T-helper 2 cell treated with Interferon-gamma antibody and Interleukin-4, amounts not matched to agents 5 μg/mL and 100 μg/mL, for 36 hours (primary cell): ENCODE data around the gene GAS6.
A peak's percentile ranks its signal among the peaks of the same experiment; 100 is the strongest.
"Not testable (repeated sequence)": the region's sequence is repeated elsewhere in the genome, so short reads cannot be mapped to it uniquely, and the experiment has no call there.

Experiments used
- DNase-seq: peaks from one replicate; pipeline ENCODE4 v3.0.0; 2021; ENCODE audit warnings: low spot score
- H3K27ac Mint-ChIP-seq: one replicate; pipeline ENCODE4 v1.8.0; 2021; ENCODE audit warnings: mild to moderate bottlenecking, mixed read lengths
- H3K27me3 Mint-ChIP-seq: one replicate; pipeline ENCODE4 v1.8.0; 2021; ENCODE audit warnings: low read depth, mixed read lengths
- H3K36me3 Mint-ChIP-seq: one replicate; pipeline ENCODE4 v1.8.0; 2021; ENCODE audit warnings: low read depth, mixed read lengths
- H3K4me1 Mint-ChIP-seq: one replicate; pipeline ENCODE4 v1.8.0; 2021; ENCODE audit warnings: low read depth, mixed read lengths
- H3K4me3 Mint-ChIP-seq: one replicate; pipeline ENCODE4 v1.8.0; 2022; ENCODE audit warnings: mild to moderate bottlenecking, moderate library complexity, mixed read lengths
- H3K9me3 Mint-ChIP-seq: one replicate; pipeline ENCODE4 v1.8.0; 2021; ENCODE audit warnings: mixed read lengths

GAS6 gene

DNA sequence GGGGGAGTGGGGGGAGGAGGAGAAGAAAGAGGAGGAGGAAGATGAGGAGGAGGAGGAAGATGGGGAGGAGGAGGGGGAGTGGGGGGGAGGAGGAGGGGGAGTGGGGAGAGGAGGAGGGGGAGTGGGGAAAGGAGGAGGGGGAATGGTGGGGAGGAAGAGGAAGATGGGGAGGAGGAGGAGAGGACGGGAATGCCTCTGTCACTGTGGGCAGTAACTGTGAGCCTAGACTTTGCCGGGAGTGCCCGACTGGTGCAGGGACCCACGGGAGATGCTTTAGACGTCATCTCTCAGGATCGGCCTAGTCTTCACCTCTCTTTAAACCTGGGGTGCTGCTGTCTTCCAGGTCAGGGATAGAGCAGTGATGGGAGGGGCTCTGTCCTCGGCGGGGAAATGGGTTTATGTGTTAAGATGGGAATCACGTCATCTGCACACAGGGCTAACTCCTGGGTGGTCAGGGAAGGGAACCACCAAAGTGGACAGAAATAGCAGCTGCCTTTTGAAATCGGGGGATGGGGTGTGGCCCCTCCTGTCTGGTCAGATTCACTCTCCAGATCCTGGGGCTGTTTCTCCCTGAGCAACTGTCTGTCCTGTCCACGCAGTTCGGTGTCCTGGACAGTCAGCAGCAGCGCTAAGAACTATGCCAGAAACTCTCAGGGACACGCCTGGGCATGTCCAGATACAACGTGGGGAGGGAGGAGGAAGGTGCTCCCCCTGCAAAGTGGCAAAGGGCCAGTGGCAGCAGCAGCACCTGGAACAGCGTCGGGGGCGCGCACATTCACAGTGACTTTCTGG, 26.9 kb downstream of the GAS6 start:
- peaks cover 14% of the 10 kb centered on the region for H3K4me1 Mint-ChIP-seq
- no peak for DNase-seq
- peaks cover 4% of the 10 kb centered on the region for H3K27me3 Mint-ChIP-seq
- peak overlapping the region; percentile 8 for H3K27ac Mint-ChIP-seq
- H3K4me3 Mint-ChIP-seq: no peak overlapping the region
- H3K36me3 Mint-ChIP-seq: no peaks in the 10 kb centered on the region
- H3K9me3 Mint-ChIP-seq: peaks cover 7% of the 10 kb centered on the region

DNA sequence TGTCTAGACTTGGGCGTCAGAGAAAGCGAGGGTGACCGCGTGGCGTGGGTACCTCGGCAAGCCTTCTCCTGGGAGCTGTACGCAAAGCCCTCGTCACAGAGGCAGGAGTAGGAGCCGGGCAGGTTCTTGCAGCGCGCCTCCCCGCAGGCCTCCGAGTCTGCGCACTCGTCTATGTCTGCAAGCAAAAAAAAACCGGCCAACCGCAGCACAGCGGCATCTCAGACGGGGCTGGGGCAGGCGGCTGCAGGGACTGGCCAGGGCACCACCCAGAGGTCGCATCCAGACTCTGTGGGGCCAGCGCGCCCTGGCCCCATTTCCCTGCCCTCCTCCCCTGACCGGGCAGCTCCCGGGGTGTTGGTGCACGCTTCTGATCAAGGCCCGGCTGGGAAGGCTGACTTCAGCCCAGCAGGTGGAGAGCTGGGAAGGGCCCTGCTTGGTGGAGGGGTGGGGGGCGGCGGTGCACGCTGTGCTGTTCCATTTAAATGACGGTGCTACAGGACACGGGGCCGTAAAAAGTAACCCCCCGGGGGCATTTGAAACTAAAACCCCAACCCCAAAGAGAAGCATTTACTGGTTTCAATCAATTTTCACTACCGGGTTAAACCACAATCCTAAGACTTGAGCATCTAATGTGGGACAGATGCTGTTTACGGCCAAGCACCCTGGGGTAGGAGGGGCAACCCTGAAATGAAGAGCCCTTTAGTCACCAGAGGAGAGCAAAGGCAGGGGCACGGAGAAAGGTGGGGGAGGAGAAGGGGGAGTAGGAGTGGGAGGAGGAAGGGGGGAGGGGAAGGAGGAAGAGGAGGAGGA, 28.2 kb downstream of the GAS6 start:
- H3K27me3 Mint-ChIP-seq: no peaks in the 10 kb centered on the region
- H3K4me3 Mint-ChIP-seq: no peak overlapping the region
- peaks cover 10% of the 10 kb centered on the region for H3K4me1 Mint-ChIP-seq
- no peak overlapping the region for H3K27ac Mint-ChIP-seq
- no peak for DNase-seq
- H3K9me3 Mint-ChIP-seq: no peaks in the 10 kb centered on the region
- no peaks in the 10 kb centered on the region for H3K36me3 Mint-ChIP-seq

DNA sequence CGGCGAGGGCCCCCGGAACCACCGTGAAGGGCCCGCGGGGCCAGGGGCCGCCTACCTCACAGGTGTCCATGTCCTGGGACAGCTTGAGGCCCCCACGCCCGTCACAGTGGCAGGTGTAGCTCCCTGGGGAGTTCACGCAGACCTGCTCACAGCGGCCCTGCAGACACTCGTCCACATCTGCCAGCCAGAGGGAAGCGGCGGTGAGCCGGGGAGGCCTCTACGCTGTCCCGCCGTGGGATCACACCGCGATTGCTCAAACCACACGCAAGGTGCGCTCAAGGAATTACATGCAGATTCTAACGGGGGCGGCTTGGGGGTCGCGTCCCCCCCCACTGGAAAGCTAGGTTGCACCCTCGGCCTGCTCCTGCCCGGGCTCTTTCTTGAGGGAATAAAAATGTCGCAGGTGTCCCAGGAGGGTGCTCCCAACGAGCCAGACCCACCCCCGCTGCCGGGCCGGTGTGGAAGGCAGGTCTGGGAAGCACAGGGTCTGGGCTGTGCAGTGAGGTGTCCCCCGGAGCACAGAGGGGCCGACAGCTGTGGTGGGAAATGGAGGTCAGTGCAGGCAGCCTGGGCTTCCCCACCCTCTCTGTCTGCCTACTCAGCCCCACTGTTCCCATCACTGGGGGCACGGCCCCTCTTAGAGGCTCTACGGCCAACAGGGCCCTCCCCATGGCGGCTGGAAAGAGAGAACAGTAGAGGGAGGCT, 29.2 kb downstream of the GAS6 start:
- H3K4me1 Mint-ChIP-seq: peaks cover 10% of the 10 kb centered on the region
- DNase-seq: no peak
- H3K36me3 Mint-ChIP-seq: no peaks in the 10 kb centered on the region
- no peak overlapping the region for H3K27ac Mint-ChIP-seq
- no peak overlapping the region for H3K4me3 Mint-ChIP-seq
- H3K27me3 Mint-ChIP-seq: no peaks in the 10 kb centered on the region
- H3K9me3 Mint-ChIP-seq: no peaks in the 10 kb centered on the region

DNA sequence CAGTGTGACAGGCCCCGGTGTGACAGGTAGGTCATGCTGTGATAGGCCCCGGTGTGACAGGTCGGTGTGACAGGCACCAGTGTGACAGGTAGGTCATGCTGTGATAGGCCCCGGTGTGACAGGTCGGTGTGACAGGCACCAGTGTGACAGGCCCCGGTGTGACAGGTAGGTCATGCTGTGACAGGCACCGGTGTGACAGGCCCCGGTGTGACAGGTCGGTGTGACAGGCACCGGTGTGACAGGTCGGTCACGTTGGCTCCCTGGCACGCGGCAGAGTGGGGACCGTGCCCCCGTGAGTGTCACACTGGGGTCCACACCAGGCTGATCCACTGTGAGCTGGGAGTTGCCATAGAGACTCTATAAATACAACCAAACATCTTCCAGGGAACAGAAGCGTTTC, 29.9 kb downstream of the GAS6 start:
- H3K4me1 Mint-ChIP-seq, H3K4me3 Mint-ChIP-seq, H3K9me3 Mint-ChIP-seq, H3K27me3 Mint-ChIP-seq, DNase-seq, H3K27ac Mint-ChIP-seq, H3K36me3 Mint-ChIP-seq: not testable (repeated sequence)

DNA sequence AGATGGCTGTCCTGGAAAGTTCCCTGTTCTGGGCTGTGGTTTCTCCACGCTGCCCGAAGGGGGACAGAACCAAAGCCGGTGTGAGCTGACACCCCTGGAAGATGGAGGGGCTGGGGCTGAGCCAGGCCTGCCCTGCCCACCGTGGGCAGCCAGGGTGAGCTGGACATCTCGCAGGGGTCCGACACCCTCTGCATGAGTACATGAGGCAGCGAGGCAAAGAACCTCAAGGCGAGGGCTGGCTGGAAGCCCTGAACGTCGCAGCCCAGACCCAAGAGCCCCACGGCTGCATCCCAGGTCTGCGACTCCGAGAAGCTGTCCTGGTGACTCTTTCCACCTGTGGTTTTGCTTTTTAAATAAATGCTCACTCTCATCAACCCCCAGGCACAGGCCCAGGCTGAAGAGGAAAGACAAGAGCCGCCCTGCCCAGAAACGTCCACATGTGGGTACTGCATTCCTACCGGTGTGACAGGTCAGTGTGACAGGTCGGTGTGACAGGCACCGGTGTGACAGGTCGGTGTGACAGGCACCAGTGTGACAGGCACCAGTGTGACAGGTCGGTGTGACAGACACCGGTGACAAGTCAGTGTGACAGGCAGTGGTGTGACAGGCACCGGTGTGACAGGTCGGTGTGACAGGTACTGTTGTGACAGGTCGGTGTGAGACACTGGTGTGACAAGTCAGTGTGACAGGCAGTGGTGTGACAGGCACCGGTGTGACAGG, 30.6 kb downstream of the GAS6 start:
- H3K9me3 Mint-ChIP-seq: no peaks in the 10 kb centered on the region
- H3K27ac Mint-ChIP-seq: no peak overlapping the region
- DNase-seq: no peak
- no peaks in the 10 kb centered on the region for H3K27me3 Mint-ChIP-seq
- H3K4me3 Mint-ChIP-seq: no peak overlapping the region
- peaks cover 10% of the 10 kb centered on the region for H3K4me1 Mint-ChIP-seq
- H3K36me3 Mint-ChIP-seq: no peaks in the 10 kb centered on the region

- Mint-ChIP-seq H3K27me3 (no peaks in the 10 kb centered on the region), H3K27ac (no peak overlapping the region), H3K4me1 (peaks cover 10% of the 10 kb centered on the region), H3K4me3 (no peak overlapping the region), H3K36me3 (peaks cover under 1% of the 10 kb centered on the region), H3K9me3 (no peaks in the 10 kb centered on the region)
- DNase-seq: no peak
These were observed 31.2 kb downstream of the GAS6 start for GRCh38 chr13:113832631-113833030.

GRCh38 chr13:113832205-113832604, 31.7 kb downstream of the GAS6 start:
- Mint-ChIP-seq H3K9me3 (no peaks in the 10 kb centered on the region), H3K4me1 (peaks cover 6% of the 10 kb centered on the region), H3K27me3 (no peaks in the 10 kb centered on the region), H3K4me3 (no peak overlapping the region), H3K36me3 (peaks cover 3% of the 10 kb centered on the region), H3K27ac (no peak overlapping the region)
- DNase-seq: no peak

DNA sequence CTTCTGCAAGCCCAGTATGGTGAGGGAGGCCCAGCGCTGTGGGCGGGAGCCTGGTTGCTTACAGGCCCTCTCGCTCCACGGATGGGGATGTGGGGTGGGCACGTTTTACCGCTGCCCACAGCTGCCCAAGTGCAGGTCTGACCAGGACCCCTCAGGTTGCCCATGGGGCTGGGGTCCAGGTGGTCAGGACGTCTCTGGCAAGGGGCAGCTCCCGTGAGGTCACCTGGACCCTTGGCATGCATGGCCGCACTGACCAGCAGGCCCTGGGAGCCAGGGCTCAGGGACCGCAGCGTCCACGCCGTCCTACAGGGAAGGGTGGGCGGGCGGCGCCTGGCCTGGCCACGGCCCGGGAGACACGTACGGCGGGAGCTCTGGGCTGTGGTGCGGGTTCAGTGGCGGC, 32.8 kb downstream of the GAS6 start:
- Mint-ChIP-seq H3K27me3 (no peaks in the 10 kb centered on the region), H3K4me1 (peaks cover 2% of the 10 kb centered on the region), H3K36me3 (peaks cover 3% of the 10 kb centered on the region), H3K27ac (no peak overlapping the region), H3K9me3 (no peaks in the 10 kb centered on the region), H3K4me3 (no peak overlapping the region)
- no peak for DNase-seq

DNA sequence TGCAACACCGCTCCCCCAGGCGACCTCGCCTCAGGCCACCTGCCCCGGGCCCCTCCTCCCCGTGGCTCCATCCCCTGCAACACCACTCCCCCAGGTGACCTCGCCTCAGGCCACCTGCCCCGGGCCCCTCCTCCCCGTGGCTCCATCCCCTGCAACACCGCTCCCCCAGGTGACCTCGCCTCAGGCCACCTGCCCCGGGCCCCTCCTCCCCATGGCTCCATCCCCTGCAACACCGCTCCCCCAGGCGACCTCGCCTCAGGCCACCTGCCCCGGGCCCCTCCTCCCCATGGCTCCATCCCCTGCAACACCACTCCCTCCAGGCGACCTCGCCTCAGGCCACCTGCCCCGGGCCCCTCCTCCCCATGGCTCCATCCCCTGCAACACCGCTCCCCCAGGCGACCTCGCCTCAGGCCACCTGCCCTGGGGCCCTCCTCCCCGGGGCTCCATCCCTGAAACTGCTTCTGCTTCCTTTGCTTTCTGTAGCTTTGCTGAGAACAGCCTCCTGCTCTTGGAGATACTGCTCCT, 33.4 kb downstream of the GAS6 start:
- not testable (repeated sequence) for H3K9me3 Mint-ChIP-seq, H3K4me1 Mint-ChIP-seq, H3K4me3 Mint-ChIP-seq, H3K27ac Mint-ChIP-seq, DNase-seq, H3K27me3 Mint-ChIP-seq, H3K36me3 Mint-ChIP-seq

DNA sequence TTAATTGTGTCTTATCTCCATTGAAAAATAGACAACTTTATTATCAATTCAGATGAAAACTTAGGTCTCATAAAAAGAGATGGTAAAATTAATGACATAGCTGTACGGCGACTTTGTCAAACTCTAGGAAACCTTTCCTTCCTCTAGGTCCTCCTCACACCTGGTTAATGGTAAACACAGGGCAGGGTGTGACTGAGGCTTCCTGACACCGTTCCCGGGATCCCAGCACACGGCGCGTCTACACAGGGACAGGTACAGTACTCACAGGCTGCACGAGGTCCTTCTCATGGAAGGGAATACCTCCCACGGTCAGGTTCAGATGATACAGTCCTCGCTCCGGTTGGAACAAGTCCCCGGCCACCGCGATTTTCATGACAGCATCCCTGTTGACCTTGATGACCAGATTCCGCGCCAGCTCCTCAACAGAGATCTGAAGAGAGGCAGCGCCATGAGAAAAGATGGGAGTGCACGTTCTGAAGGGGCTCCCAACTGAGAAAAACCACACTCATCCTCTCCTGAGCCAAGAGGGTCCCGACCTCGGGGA, 35.5 kb downstream of the GAS6 start:
- no peak overlapping the region for H3K4me3 Mint-ChIP-seq
- H3K27me3 Mint-ChIP-seq: no peaks in the 10 kb centered on the region
- H3K36me3 Mint-ChIP-seq: peaks cover 3% of the 10 kb centered on the region
- H3K27ac Mint-ChIP-seq: no peak overlapping the region
- no peaks in the 10 kb centered on the region for H3K9me3 Mint-ChIP-seq
- no peak for DNase-seq
- no peaks in the 10 kb centered on the region for H3K4me1 Mint-ChIP-seq

- no peak for DNase-seq
- no peak overlapping the region for H3K4me3 Mint-ChIP-seq
- H3K27me3 Mint-ChIP-seq: no peaks in the 10 kb centered on the region
- peaks cover 3% of the 10 kb centered on the region for H3K36me3 Mint-ChIP-seq
- no peaks in the 10 kb centered on the region for H3K4me1 Mint-ChIP-seq
- H3K27ac Mint-ChIP-seq: no peak overlapping the region
- H3K9me3 Mint-ChIP-seq: no peaks in the 10 kb centered on the region
These were observed 36.9 kb downstream of the GAS6 start for GRCh38 chr13:113827021-113827420.

- not testable (repeated sequence) for H3K4me1 Mint-ChIP-seq, DNase-seq, H3K36me3 Mint-ChIP-seq, H3K9me3 Mint-ChIP-seq, H3K4me3 Mint-ChIP-seq, H3K27me3 Mint-ChIP-seq, H3K27ac Mint-ChIP-seq
These were observed 37.4 kb downstream of the GAS6 start for GRCh38 chr13:113826446-113826845.

DNA sequence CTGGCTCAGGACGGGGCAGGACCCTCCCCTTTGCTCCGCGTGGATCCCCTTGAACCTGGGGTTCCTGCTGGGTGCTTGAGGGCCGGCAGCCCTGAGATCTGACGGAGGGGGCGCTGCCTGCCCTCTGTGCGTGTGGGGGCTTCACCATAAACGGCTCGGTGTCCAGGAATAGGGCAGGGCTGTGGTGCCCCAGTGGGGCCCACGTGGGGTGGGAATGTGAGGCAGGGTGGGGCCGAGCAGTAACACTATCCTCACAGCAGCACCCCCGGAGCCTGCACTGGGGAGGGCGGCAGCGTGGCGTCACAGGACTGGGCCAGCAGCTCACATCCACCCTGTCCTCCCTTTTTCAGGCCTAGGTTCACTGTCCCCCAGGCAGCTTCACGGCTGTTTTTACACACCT, 38.0 kb downstream of the GAS6 start:
- no peak overlapping the region for H3K4me3 Mint-ChIP-seq
- no peaks in the 10 kb centered on the region for H3K27me3 Mint-ChIP-seq
- no peaks in the 10 kb centered on the region for H3K9me3 Mint-ChIP-seq
- no peaks in the 10 kb centered on the region for H3K4me1 Mint-ChIP-seq
- H3K36me3 Mint-ChIP-seq: peaks cover 5% of the 10 kb centered on the region
- no peak overlapping the region for H3K27ac Mint-ChIP-seq
- DNase-seq: no peak
